ENCODE measurements around the gene CLTCL1. TPM values are rescaled to one million over a fixed set of nuclear protein-coding genes. Genes with fewer than 3 reads are reported as not detected.
"Not testable (repeated sequence)": the region's sequence is repeated elsewhere in the genome, so short reads cannot be mapped to it uniquely, and the experiment has no call there.

CLTCL1 gene
- total RNA-seq, 1 experiment from 2014 or later, result 12.9 TPM

- Histone ChIP-seq H3K4me1 (ENCODE audit: low read length) (peaks cover 8% of the 10 kb centered on the region), H3K4me3 (ENCODE audit: low read length) (no peak overlapping the region), H3K9me3 (ENCODE audit: low read length) (peaks cover 4% of the 10 kb centered on the region), H4K20me1 (ENCODE audit: insufficient read depth, low read depth, low read length) (no peaks in the 10 kb centered on the region; the same call in 1 of the 2 replicates), H3K9ac (ENCODE audit: low read length) (no peak overlapping the region), H3K36me3 (ENCODE audit: insufficient read depth, low read length) (no peaks in the 10 kb centered on the region), H3K27ac (ENCODE audit: low read length) (no peak overlapping the region), H3K9me2 (replicated peaks; ENCODE audit: insufficient read depth, low read length) (no peaks in the 10 kb centered on the region), H3K79me2 (ENCODE audit: low read length) (peaks cover 8% of the 10 kb centered on the region), H2AFZ (ENCODE audit: low read length) (no peak overlapping the region), H3K4me2 (ENCODE audit: low read depth, low read length, poor library complexity, severe bottlenecking) (no peak overlapping the region), H3K27me3 (ENCODE audit: low read length) (no peaks in the 10 kb centered on the region)
- DNase-seq, result no peak
These were observed 124.2 kb downstream of the CLTCL1 start for GRCh38 chr22:19167106-19167869.

- no peaks in the 10 kb centered on the region for H4K20me1 ChIP-seq (ENCODE audit: insufficient read depth, low read depth, low read length)
- H3K9me3 ChIP-seq (ENCODE audit: low read length), result peaks cover 4% of the 10 kb centered on the region
- no peak for DNase-seq
- H3K9ac ChIP-seq (ENCODE audit: low read length), result no peak overlapping the region
- no peaks in the 10 kb centered on the region for H3K79me2 ChIP-seq (ENCODE audit: low read length)
- H3K36me3 ChIP-seq (ENCODE audit: insufficient read depth, low read length), result no peaks in the 10 kb centered on the region
- no peak overlapping the region for H3K4me2 ChIP-seq (ENCODE audit: low read depth, low read length, poor library complexity, severe bottlenecking)
- H3K27ac ChIP-seq (ENCODE audit: low read length), result no peak overlapping the region
- no peaks in the 10 kb centered on the region for H3K27me3 ChIP-seq (ENCODE audit: low read length)
- no peak overlapping the region for H3K4me3 ChIP-seq (ENCODE audit: low read length)
- no peaks in the 10 kb centered on the region for H3K9me2 ChIP-seq (replicated peaks; ENCODE audit: insufficient read depth, low read length)
- H2AFZ ChIP-seq (ENCODE audit: low read length), result no peak overlapping the region
- H3K4me1 ChIP-seq (ENCODE audit: low read length), result peaks cover 8% of the 10 kb centered on the region
These were observed 125.1 kb downstream of the CLTCL1 start for GRCh38 chr22:19166421-19166820.

GRCh38 chr22:19164425-19164824, 127.1 kb downstream of the CLTCL1 start:
- no peak overlapping the region for H3K4me2 ChIP-seq (ENCODE audit: low read depth, low read length, poor library complexity, severe bottlenecking)
- peaks cover 4% of the 10 kb centered on the region for H3K9me3 ChIP-seq (ENCODE audit: low read length)
- no peak overlapping the region for H3K27ac ChIP-seq (ENCODE audit: low read length)
- no peaks in the 10 kb centered on the region for H3K79me2 ChIP-seq (ENCODE audit: low read length)
- H3K9me2 ChIP-seq (replicated peaks; ENCODE audit: insufficient read depth, low read length), result no peaks in the 10 kb centered on the region
- H3K4me1 ChIP-seq (ENCODE audit: low read length), result no peaks in the 10 kb centered on the region
- H3K27me3 ChIP-seq (ENCODE audit: low read length), result no peaks in the 10 kb centered on the region
- H3K9ac ChIP-seq (ENCODE audit: low read length), result no peak overlapping the region
- H4K20me1 ChIP-seq (ENCODE audit: insufficient read depth, low read depth, low read length), result no peaks in the 10 kb centered on the region
- DNase-seq, result no peak
- H2AFZ ChIP-seq (ENCODE audit: low read length), result no peak overlapping the region
- H3K36me3 ChIP-seq (ENCODE audit: insufficient read depth, low read length), result no peaks in the 10 kb centered on the region
- H3K4me3 ChIP-seq (ENCODE audit: low read length), result no peak overlapping the region

GRCh38 chr22:19158649-19159048, 132.9 kb downstream of the CLTCL1 start:
- H3K27ac ChIP-seq (ENCODE audit: low read length); H3K79me2 ChIP-seq (ENCODE audit: low read length); H3K9me3 ChIP-seq (ENCODE audit: low read length); H3K4me2 ChIP-seq (ENCODE audit: low read depth, low read length, poor library complexity, severe bottlenecking); DNase-seq; H3K4me1 ChIP-seq (ENCODE audit: low read length); H3K4me3 ChIP-seq (ENCODE audit: low read length); H2AFZ ChIP-seq (ENCODE audit: low read length); H4K20me1 ChIP-seq (ENCODE audit: insufficient read depth, low read depth, low read length); H3K27me3 ChIP-seq (ENCODE audit: low read length); H3K36me3 ChIP-seq (ENCODE audit: insufficient read depth, low read length); H3K9ac ChIP-seq (ENCODE audit: low read length); H3K9me2 ChIP-seq (replicated peaks; ENCODE audit: insufficient read depth, low read length): not testable (repeated sequence)

- DNase-seq; H3K4me3 ChIP-seq (ENCODE audit: low read length); H3K4me2 ChIP-seq (ENCODE audit: low read depth, low read length, poor library complexity, severe bottlenecking); H3K9ac ChIP-seq (ENCODE audit: low read length); H3K9me2 ChIP-seq (replicated peaks; ENCODE audit: insufficient read depth, low read length); H3K27me3 ChIP-seq (ENCODE audit: low read length); H3K9me3 ChIP-seq (ENCODE audit: low read length); H3K4me1 ChIP-seq (ENCODE audit: low read length); H4K20me1 ChIP-seq (ENCODE audit: insufficient read depth, low read depth, low read length); H3K27ac ChIP-seq (ENCODE audit: low read length); H3K36me3 ChIP-seq (ENCODE audit: insufficient read depth, low read length); H2AFZ ChIP-seq (ENCODE audit: low read length); H3K79me2 ChIP-seq (ENCODE audit: low read length): not testable (repeated sequence)
These were observed 135.4 kb downstream of the CLTCL1 start for GRCh38 chr22:19156109-19156508.

GRCh38 chr22:19152942-19153883, 138.3 kb downstream of the CLTCL1 start:
- H3K27ac ChIP-seq (ENCODE audit: low read length), result no peak overlapping the region
- no peak overlapping the region for H3K4me2 ChIP-seq (ENCODE audit: low read depth, low read length, poor library complexity, severe bottlenecking)
- no peak for DNase-seq
- H3K4me3 ChIP-seq (ENCODE audit: low read length), result no peak overlapping the region
- no peaks in the 10 kb centered on the region for H3K4me1 ChIP-seq (ENCODE audit: low read length)
- no peaks in the 10 kb centered on the region for H3K36me3 ChIP-seq (ENCODE audit: insufficient read depth, low read length)
- no peak overlapping the region for H3K9ac ChIP-seq (ENCODE audit: low read length)
- H2AFZ ChIP-seq (ENCODE audit: low read length), result no peak overlapping the region
- H4K20me1 ChIP-seq (ENCODE audit: insufficient read depth, low read depth, low read length), result no peaks in the 10 kb centered on the region
- no peaks in the 10 kb centered on the region for H3K79me2 ChIP-seq (ENCODE audit: low read length)
- H3K9me2 ChIP-seq (replicated peaks; ENCODE audit: insufficient read depth, low read length), result no peaks in the 10 kb centered on the region
- H3K27me3 ChIP-seq (ENCODE audit: low read length), result no peaks in the 10 kb centered on the region
- no peaks in the 10 kb centered on the region for H3K9me3 ChIP-seq (ENCODE audit: low read length)

GRCh38 chr22:19151329-19152191, 140.0 kb downstream of the CLTCL1 start:
- Histone ChIP-seq H4K20me1 (ENCODE audit: insufficient read depth, low read depth, low read length) (no peaks in the 10 kb centered on the region), H3K9me2 (replicated peaks; ENCODE audit: insufficient read depth, low read length) (no peaks in the 10 kb centered on the region), H3K27me3 (ENCODE audit: low read length) (no peaks in the 10 kb centered on the region), H3K36me3 (ENCODE audit: insufficient read depth, low read length) (no peaks in the 10 kb centered on the region), H3K4me2 (ENCODE audit: low read depth, low read length, poor library complexity, severe bottlenecking) (no peak overlapping the region), H3K27ac (ENCODE audit: low read length) (no peak overlapping the region), H3K9ac (ENCODE audit: low read length) (no peak overlapping the region), H3K4me1 (ENCODE audit: low read length) (no peaks in the 10 kb centered on the region), H3K9me3 (ENCODE audit: low read length) (no peaks in the 10 kb centered on the region), H3K79me2 (ENCODE audit: low read length) (no peaks in the 10 kb centered on the region), H3K4me3 (ENCODE audit: low read length) (no peak overlapping the region), H2AFZ (ENCODE audit: low read length) (no peak overlapping the region)
- DNase-seq, result no peak
